ENCODE data around the gene PABPC1L2A.
"Not testable (repeated sequence)": the region's sequence is repeated elsewhere in the genome, so short reads cannot be mapped to it uniquely, and the experiment has no call there.

PABPC1L2A gene

GRCh38 chrX:73079024-73079562 is at the start of gene PABPC1L2A:
Gene PABPC1L2A, minus strand, starts transcription at chrX:73079512. Its CDS starts 126 bp downstream, at chrX:73079386.
- DNase-seq = not testable (repeated sequence)

- DNase-seq = no peak
Observed at GRCh38 chrX:73127700-73128241, 48.5 kb upstream of the PABPC1L2A start.

- DNase-seq = no peak
Observed at GRCh38 chrX:73126240-73126639, 46.9 kb upstream of the PABPC1L2A start.

- DNase-seq = not testable (repeated sequence)
Observed at GRCh38 chrX:73099505-73099904, 20.2 kb upstream of the PABPC1L2A start.

- DNase-seq = not testable (repeated sequence)
Observed at GRCh38 chrX:73086766-73087165, 7.5 kb upstream of the PABPC1L2A start.

GRCh38 chrX:73079884-73080283 is 572 bp upstream of the PABPC1L2A start:
- not testable (repeated sequence) for DNase-seq

GRCh38 chrX:73078597-73078996 is 715 bp downstream of the PABPC1L2A start:
- DNase-seq = not testable (repeated sequence)

- no peak for DNase-seq
Observed at GRCh38 chrX:73076838-73077237, 2.5 kb downstream of the PABPC1L2A start.

GRCh38 chrX:73069365-73070035 is 9.8 kb downstream of the PABPC1L2A start:
- DNase-seq = no peak

GRCh38 chrX:73068467-73069364 is 10.6 kb downstream of the PABPC1L2A start:
- no peak for DNase-seq

GRCh38 chrX:73067761-73068466 is 11.4 kb downstream of the PABPC1L2A start:
- not testable (repeated sequence) for DNase-seq

- DNase-seq = no peak
Observed at GRCh38 chrX:73028876-73029275, 50.4 kb downstream of the PABPC1L2A start.

Measured in NCI-H345 (cell line).